Adrenal gland (tissue), 12 donors: ENCODE results near the gene PMAIP1. TPM values are rescaled to one million over a fixed set of nuclear protein-coding genes. Genes with fewer than 3 reads are reported as not detected.

Experiments
- DNase-seq, 7 donors: peaks; one replicate each; pipeline ENCODE4 v3.0.0-alpha.2; 2019 to 2020
- H3K27ac ChIP-seq, 5 donors: fragments of 200-600 bp; sonication (generic) in 4 of 5; 1 replicate in 3 of 5; 2 replicates in 2 of 5; pipeline versions ENCODE4 v1.5.1 to v1.8.0; 2016 to 2020; ENCODE audit warnings: mild to moderate bottlenecking in 1 of 5
- H3K27me3 ChIP-seq: fragments of 200-600 bp; 2 replicates; pipeline ENCODE4 v1.8.0; 2021
- H3K36me3 ChIP-seq, 2 donors: fragments of 200-600 bp; replicated peaks in 1 of 2; 1 replicate in 1 of 2; 2 replicates in 1 of 2; pipeline versions ENCODE4 v1.5.1 to v1.8.0; 2018 to 2022
- H3K4me1 ChIP-seq, 2 donors: fragments of 200-600 bp; replicated peaks in 1 of 2; 1 replicate in 1 of 2; 2 replicates in 1 of 2; pipeline versions ENCODE4 v1.5.1 to v1.8.0; 2018 to 2021
- H3K4me3 ChIP-seq, 4 donors: fragments of 200-600 bp; sonication (generic) in 3 of 4; one replicate each; pipeline ENCODE4 v1.5.1; 2016 to 2018
- H3K9me3 ChIP-seq, 3 donors: fragments of 200-600 bp; sonication (generic) in 1 of 3; replicated peaks in 1 of 3; 1 replicate in 2 of 3; 2 replicates in 1 of 3; pipeline versions ENCODE4 v1.5.1 to v1.8.0; 2016 to 2021
- CTCF ChIP-seq, 6 experiments: fragments of 450-650 bp in 4 of 6; fragments of 200-600 bp in 2 of 6; sonication (generic) in 1 of 6; IDR thresholded peaks; 1 replicate in 5 of 6; 2 replicates in 1 of 6; pipeline versions ENCODE4 v1.5.1 to v1.8.0; 2016 to 2021; ENCODE audit warnings: antibody characterized with exemption in 6 of 6, mild to moderate bottlenecking in 2 of 6, moderate library complexity in 1 of 6
- POLR2A ChIP-seq, 2 donors: fragments of 450-650 bp; IDR thresholded peaks; one replicate each; pipeline ENCODE4 v1.6.1; 2017; ENCODE audit warnings: antibody characterized with exemption in 2 of 2, mild to moderate bottlenecking in 2 of 2, moderate library complexity in 1 of 2
- WGBS, 4 donors: extraction: QIAGEN DNeasy Blood & Tissue Kit in 2 of 4; methylation state at CpG; one replicate each; pipeline versions ENCODE4 v1.1.5 to v1.1.7; 2013 to 2017; 5-methylcytosine and 5-hydroxymethylcytosine counted together
- intact Hi-C, 2 donors: fragments of 100-400 bp; cut with DNase I; formaldehyde crosslinking; loops; one replicate each; pipeline versions ENCODE4 v1.14.1 to v1.15.0; 2022 to 2023
- polyA plus RNA-seq, 3 donors: library from polyadenylated mRNA; stranded (reverse); fragments of 200-250 nt in 2 of 3; fragments of 350-450 nt in 1 of 3; fragmentation: Illumina TruSeq in 1 of 3; extraction: RNeasy Lipid Tissue Mini Kit (QIAGEN cat#74804) in 1 of 3; gene quantifications; one replicate each; pipeline ENCODE4 v1.2.3, GENCODE V29; 2013 to 2014
- total RNA-seq, 9 donors: library from RNA; depleted of rRNA in 4 of 9; stranded (reverse); fragments of >200 nt in 4 of 9; fragments of 120-200 nt in 1 of 9; fragmentation: NEBNext Ultra II Directional in 1 of 9; extraction: Animal tissue kit (Norgen Biotek cat#: 25700) in 1 of 9; gene quantifications; one replicate each; pipeline versions ENCODE4 v1.1.0 to v1.2.4, GENCODE V29; 2013 to 2023
- donor health status: healthy with polysubstance abuse.
- donor health status: Bipolar disorder and iron deficiency.
- donor health status: DM: yes; HTN: yes; CAD: no.
- donor health status: DM: no; HTN: no; CAD: no.
- donor health status: DM: no; HTN: no; CAD: no.
- donor health status: DM: yes; HTN: yes; CAD: no.

The PMAIP1 gene
- total and polyA plus RNA-seq, 12 donors: 0.13 to 12.0 (median 0.53) TPM; not detected in 2

GRCh38 chr18:59871711-59872362 is 28.0 kb upstream of the PMAIP1 start:
- intact Hi-C loops: no loop called here
- DNase-seq: no peak
- Histone ChIP-seq H3K27ac (no peak overlapping the region), H3K4me3 (no peak overlapping the region), H3K27me3 (peaks cover 6% of the 10 kb centered on the region), H3K4me1 (no peaks in the 10 kb centered on the region), H3K36me3 (no peaks in the 10 kb centered on the region), H3K9me3 (no peaks in the 10 kb centered on the region)
- WGBS, 4 donors: 58 to 75% (median 68%) methylated on average over 10 of the region's 10 CpGs
- TF ChIP-seq CTCF (IDR thresholded peaks at IDR 0.05) (no peak), POLR2A (IDR thresholded peaks at IDR 0.05) (no peak)

- Histone ChIP-seq H3K27ac (no peak overlapping the region), H3K9me3 (no peaks in the 10 kb centered on the region), H3K27me3 (peaks cover 6% of the 10 kb centered on the region), H3K4me3 (no peak overlapping the region), H3K36me3 (no peaks in the 10 kb centered on the region), H3K4me1 (no peaks in the 10 kb centered on the region)
- WGBS, 4 donors: 54 to 67% (median 63%) methylated on average over 2 of the region's 2 CpGs
- intact Hi-C loops: no loop called here
- no peak for DNase-seq
- TF ChIP-seq CTCF (IDR thresholded peaks at IDR 0.05): no peak
- TF ChIP-seq POLR2A (IDR thresholded peaks at IDR 0.05): no peak
Measured at GRCh38 chr18:59873641-59874040, 26.2 kb upstream of the PMAIP1 start.

- Histone ChIP-seq H3K36me3 (no peaks in the 10 kb centered on the region), H3K27ac (no peak overlapping the region), H3K4me1 (no peaks in the 10 kb centered on the region), H3K9me3 (no peaks in the 10 kb centered on the region), H3K27me3 (peaks cover 6% of the 10 kb centered on the region), H3K4me3 (no peak overlapping the region)
- no peak for TF ChIP-seq POLR2A (IDR thresholded peaks at IDR 0.05)
- no peak for TF ChIP-seq CTCF (IDR thresholded peaks at IDR 0.05)
- DNase-seq: no peak
- intact Hi-C loops: no loop called here
- 76 to 84% (median 79%) methylated on average over 7 of the region's 7 CpGs for WGBS, 4 donors
Measured at GRCh38 chr18:59874166-59874565, 25.6 kb upstream of the PMAIP1 start.

GRCh38 chr18:59876310-59876626 is 23.5 kb upstream of the PMAIP1 start:
- H3K4me3 ChIP-seq: no peak overlapping the region
- WGBS, 4 donors: 75 to 80% (median 80%) methylated on average over 3 of the region's 3 CpGs
- H3K27ac ChIP-seq: no peak overlapping the region
- no peaks in the 10 kb centered on the region for H3K36me3 ChIP-seq
- intact Hi-C loops: no loop called here
- no peak for DNase-seq
- no peaks in the 10 kb centered on the region for H3K4me1 ChIP-seq
- TF ChIP-seq CTCF (IDR thresholded peaks at IDR 0.05) (no peak), POLR2A (IDR thresholded peaks at IDR 0.05) (no peak)
- peaks cover 6% of the 10 kb centered on the region for H3K27me3 ChIP-seq
- H3K9me3 ChIP-seq: no peaks in the 10 kb centered on the region
